Ureter (tissue), 1 donor: ENCODE results near the gene MFNG. TPM values are rescaled to one million over a fixed set of nuclear protein-coding genes. Genes with fewer than 3 reads are reported as not detected.
"Not testable (repeated sequence)": the region's sequence is repeated elsewhere in the genome, so short reads cannot be mapped to it uniquely, and the experiment has no call there.

ENCODE experiments used
- DNase-seq: peaks from one replicate; pipeline ENCODE4 v3.0.0-alpha.2; 2020; ENCODE audit warnings: low spot score
- total RNA-seq: library from RNA; stranded (reverse); gene quantifications from one replicate; pipeline ENCODE4 v1.2.4, GENCODE V29; 2023
- donor health status: DM: yes; HTN: yes; CAD: no.

Gene MFNG
- 20.3 TPM for total RNA-seq

DNA sequence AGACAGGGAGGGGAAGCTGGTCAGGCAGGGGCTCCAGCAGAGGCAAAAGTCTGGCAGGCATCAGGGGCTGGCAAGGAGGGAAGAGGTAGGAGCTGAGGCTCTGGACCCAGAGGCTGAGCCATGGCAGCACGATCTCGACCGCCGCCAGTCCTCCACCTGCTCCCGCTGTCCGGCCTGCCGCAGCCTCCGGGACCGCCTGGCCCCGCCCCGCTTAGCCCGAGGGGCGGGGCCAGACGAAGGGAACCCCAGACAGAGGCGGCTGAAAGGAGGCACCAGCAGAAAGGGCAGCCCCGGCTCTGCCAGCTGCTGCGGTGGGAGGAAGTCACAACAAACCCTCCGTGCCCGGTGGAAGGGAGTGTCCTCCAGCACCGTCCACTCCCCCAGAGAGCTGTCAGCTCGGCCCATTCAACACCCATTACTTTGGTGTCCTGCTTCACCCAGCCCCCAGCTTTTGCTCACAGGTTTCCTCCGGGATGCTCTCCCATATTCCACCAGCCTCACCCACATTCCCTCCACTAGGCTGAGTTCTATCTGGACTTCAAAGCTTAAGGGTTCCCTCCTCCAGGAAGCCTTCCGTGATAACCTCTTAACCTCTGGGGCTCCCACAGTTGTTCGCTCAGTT is at the start of gene MFNG:
MFNG (minus strand) TSS at position 161 of the 622 bp plus-strand sequence. CDS start 207 bp downstream, outside the sequence.
- peak; percentile 67 for DNase-seq

DNA sequence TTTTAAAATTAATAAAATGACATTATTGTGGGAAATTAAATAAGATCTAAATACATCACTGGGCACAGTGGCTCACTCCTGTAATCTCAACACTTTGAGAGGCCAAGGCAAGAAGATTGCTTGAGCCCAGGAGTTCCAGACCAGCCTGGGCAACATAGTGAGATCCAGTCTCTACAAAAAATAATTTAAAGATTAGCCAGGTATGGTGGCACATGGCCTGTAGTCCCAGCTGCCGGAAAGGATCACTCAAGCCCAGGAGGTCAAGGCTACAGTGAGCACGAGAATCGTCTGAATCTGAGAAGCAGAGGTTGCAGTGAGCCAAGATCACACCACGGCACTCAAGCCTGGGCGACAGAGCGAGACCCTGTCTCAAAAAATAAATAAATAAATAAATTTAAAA is 49.0 kb upstream of the MFNG start:
- DNase-seq, result no peak

GRCh38 chr22:37534445-37534844 is 48.3 kb upstream of the MFNG start:
- DNase-seq, result no peak

- DNase-seq, result no peak
Measured at GRCh38 chr22:37533995-37534394, 47.8 kb upstream of the MFNG start.

DNA sequence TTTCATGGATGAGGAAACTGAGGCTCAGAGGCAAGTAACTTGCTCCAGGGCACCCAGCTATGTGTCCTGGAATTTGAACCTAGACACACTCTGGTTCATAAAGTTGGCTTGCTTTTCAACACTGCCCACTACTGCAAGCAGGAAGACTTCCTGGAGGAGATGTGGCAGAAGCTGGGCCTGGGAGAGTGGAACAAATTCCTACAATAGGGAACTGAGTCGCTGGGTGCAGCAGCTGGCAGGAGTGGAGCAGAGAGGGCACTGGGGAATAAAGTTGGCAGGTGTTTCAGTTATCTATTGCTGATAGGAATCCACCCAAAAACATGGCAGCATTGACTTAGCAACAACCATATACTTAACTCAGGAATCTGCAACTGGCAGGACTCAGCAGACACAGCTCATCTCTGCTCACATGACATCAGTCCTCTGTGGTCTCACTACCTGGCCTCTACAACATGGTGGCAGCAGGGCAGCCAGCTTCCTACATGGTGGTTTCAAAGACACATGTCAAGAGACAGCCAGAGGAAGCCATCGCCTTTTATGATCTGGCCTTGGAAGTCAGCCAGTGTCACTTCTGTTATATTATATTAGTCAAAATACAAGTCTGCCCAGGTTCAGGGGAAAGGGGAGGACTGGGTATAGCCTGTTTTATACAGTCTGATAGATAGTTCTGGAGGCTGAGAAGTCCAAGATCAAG is 43.6 kb upstream of the MFNG start:
- no peak for DNase-seq

GRCh38 chr22:37527952-37528351 is 41.8 kb upstream of the MFNG start:
- not testable (repeated sequence) for DNase-seq

DNA sequence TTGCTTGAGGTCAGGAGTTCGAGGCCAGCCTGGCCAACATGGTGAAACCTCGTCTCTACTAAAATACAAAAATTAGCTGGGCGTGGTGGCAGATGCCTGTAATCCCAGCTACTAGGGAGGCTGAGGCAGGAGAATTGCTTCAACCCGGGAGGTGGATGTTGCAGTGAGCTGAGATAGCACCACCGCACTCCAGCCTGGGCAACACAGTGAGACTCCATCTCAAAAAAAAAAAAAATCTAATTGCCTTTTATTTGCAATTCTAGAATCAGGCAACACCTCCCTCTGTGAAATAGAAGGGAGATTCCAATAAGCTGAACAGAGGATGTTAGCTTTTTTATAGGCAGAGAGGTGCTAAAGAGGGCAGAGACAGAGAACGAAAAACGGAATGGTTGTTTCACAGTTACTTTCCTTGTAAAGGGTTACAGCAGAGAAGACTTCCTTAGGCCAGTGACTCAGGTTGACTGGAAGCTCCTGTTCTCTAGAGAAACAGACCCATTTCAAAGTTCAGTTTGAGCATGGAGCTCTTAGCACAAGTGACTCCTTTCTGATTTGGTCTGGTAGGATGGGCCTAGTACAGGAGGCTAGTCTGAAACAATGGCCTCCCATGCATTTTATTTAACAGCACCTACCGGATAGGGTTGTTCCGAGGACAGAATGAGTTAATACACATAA is 41.0 kb upstream of the MFNG start:
- not testable (repeated sequence) for DNase-seq

- no peak for DNase-seq
Measured at GRCh38 chr22:37526376-37526775, 40.2 kb upstream of the MFNG start.

DNA sequence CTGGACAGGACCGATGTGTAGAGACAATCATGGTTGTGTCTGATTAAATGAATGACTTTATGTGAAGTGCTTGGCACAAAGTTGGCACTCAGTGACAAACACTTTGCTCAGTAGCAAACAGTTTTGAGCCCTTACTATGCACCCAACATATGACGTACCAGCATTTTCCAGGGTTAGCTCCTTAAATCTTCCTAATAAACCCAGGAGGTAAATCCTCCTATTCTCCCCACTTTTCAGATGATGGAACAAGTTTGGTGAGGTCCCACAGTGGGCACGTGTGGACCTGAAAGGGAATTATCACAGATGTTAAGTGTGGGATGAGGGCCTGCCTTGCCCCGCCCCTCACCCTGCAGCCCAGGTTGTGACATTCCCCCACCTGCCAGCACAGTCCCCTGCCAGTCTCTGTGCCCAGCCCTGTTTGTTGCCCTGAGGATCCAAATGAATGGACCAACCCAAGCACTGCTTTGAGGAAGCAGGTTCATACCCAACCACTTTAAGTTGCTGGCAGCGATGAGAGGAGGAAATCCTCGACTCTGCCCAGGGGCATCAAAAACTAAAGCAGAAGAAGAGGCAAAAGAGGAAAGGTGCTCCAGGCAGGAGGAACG is 39.7 kb upstream of the MFNG start:
- DNase-seq, result no peak

GRCh38 chr22:37525073-37525745 is 39.0 kb upstream of the MFNG start:
- no peak for DNase-seq

GRCh38 chr22:37522482-37522881 is 36.3 kb upstream of the MFNG start:
- no peak for DNase-seq

- DNase-seq, result no peak
Measured at GRCh38 chr22:37521236-37521739, 35.1 kb upstream of the MFNG start.

GRCh38 chr22:37520776-37521191 is 34.6 kb upstream of the MFNG start:
- DNase-seq, result no peak

- no peak for DNase-seq
Measured at GRCh38 chr22:37519268-37520195, 33.3 kb upstream of the MFNG start, which contains the start of gene CARD10. Gene CARD10, minus strand, starts transcription at chr22:37519415. Its CDS starts 215 bp downstream, at chr22:37519200.

DNA sequence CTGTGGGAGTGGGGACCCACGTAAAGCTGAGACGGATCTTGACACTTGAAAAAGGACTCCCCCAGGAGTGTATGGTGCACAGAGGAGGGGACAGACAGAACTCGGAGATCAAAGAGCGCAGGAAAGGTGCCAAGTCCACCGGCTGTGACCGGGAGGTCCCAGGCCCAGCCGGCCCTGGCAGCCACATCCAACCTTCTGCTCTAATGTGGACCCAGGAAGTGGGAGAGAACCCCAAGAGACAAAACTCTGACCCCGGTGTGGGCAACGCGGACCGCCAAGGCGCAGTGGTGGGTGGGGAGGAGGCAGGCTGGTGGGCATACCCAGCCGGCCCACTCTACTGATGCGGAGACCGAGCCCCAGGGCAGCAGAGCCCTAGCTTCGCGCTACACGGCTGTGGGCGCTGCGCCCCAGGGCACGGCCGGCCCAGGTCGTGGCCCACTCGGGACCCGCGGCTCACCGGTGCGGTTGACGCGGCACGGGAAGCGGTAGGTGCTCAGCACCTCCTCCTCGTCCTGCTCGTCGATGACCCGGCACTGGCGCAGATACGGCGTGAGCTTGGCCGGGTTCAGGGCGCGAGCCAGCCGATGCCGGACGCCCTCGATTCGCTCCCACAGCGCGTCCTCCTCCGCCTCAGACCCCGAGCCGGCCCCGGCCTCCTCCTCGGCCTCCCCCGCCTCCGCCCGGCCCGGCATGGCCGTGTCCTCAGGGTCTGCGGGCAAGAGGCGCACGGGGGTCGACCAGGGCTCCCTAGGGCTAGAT is 32.5 kb upstream of the MFNG start:
- no peak for DNase-seq

GRCh38 chr22:37517826-37518450 is 31.8 kb upstream of the MFNG start:
- no peak for DNase-seq

GRCh38 chr22:37516456-37516855 is 30.3 kb upstream of the MFNG start:
- DNase-seq, result no peak

- no peak for DNase-seq
Measured at GRCh38 chr22:37515901-37516300, 29.7 kb upstream of the MFNG start.

GRCh38 chr22:37514526-37515051 is 28.4 kb upstream of the MFNG start:
- DNase-seq, result no peak
